Pancreas (tissue), 10 donors: ENCODE measurements around the gene RPRD1B. TPM values are rescaled to one million over a fixed set of nuclear protein-coding genes. Genes with fewer than 3 reads are reported as not detected.
A peak's percentile ranks its signal among the peaks of the same experiment; 100 is the strongest.

ENCODE experiments used
- ATAC-seq, 4 donors: fragments of 200-7000 bp; cut with Tn5 transposase; one replicate each; pipeline versions ENCODE4 v1.8.0 to v1.9.1; 2020; ENCODE audit warnings: mild to moderate bottlenecking in 4 of 4, moderate library complexity in 4 of 4
- DNase-seq, 6 donors: peaks; one replicate each; pipeline ENCODE4 v3.0.0-alpha.2; 2020
- FAIRE-seq: peaks from 2 replicates; lab custom pipeline; 2012; peaks lifted over from hg19 to GRCh38; lab: Jason Lieb, UNC
- H3K27ac ChIP-seq, 4 donors: fragments of 200-600 bp; sonication (generic); 1 replicate in 3 of 4; 2 replicates in 1 of 4; pipeline versions ENCODE4 v1.5.0 to v1.8.0; 2020
- H3K27me3 ChIP-seq, 4 donors: fragments of 200-600 bp; one replicate each; pipeline ENCODE4 v1.8.0; 2021
- H3K36me3 ChIP-seq, 3 donors: fragments of 200-600 bp; sonication (generic) in 1 of 3; one replicate each; pipeline versions ENCODE4 v1.5.0 to v1.8.0; 2020 to 2021
- H3K4me1 ChIP-seq, 3 donors: fragments of 200-600 bp; one replicate each; pipeline ENCODE4 v1.8.0; 2021
- H3K4me3 ChIP-seq, 4 donors: fragments of 200-600 bp; sonication (generic) in 2 of 4; one replicate each; pipeline versions ENCODE4 v1.5.0 to v1.8.0; 2020 to 2021
- H3K9me3 ChIP-seq, 4 donors: fragments of 200-600 bp; one replicate each; pipeline ENCODE4 v1.8.0; 2021
- CTCF ChIP-seq, 4 donors: fragments of 200-600 bp; sonication (generic) in 3 of 4; IDR thresholded peaks; one replicate each; pipeline versions ENCODE4 v1.5.0 to v1.8.0; 2021; ENCODE audit warnings: antibody characterized with exemption in 4 of 4
- WGBS, 2 donors: extraction: QIAGEN DNeasy Blood & Tissue Kit; methylation state at CpG; one replicate each; pipeline ENCODE4 v1.1.7; 2013; 5-methylcytosine and 5-hydroxymethylcytosine counted together
- intact Hi-C, 3 donors: fragments of 100-400 bp; cut with DNase I; formaldehyde crosslinking; loops; one replicate each; pipeline versions ENCODE4 v1.11.1 to v1.14.2; 2022
- polyA plus RNA-seq, 2 donors: library from polyadenylated mRNA; stranded (reverse); fragments of 200-250 nt; gene quantifications; one replicate each; pipeline ENCODE4 v1.2.3, GENCODE V29; 2013
- total RNA-seq, 6 donors: library from RNA; stranded (reverse); fragmentation: NEBNext Ultra II Directional in 4 of 6; extraction: Animal tissue kit (Norgen Biotek cat#: 25700) in 4 of 6; gene quantifications; one replicate each; pipeline versions ENCODE4 v1.2.1 to v1.2.4, GENCODE V29; 2021 to 2023
- donor health status: healthy with polysubstance abuse.
- donor health status: DM: no; HTN: no; CAD: no; lungs with moderate emphysema.
- donor health status: DM: no; HTN: no; CAD: no.
- donor health status: control.
- donor health status: control.
- donor health status: Bipolar disorder and iron deficiency.
- donor health status: DM: yes; HTN: yes; CAD: no.
- donor health status: DM: no; HTN: no; CAD: no.
- donor health status: DM: no; HTN: no; CAD: no.
- donor health status: DM: yes; HTN: yes; CAD: no.

The RPRD1B gene
- total and polyA plus RNA-seq, 8 donors = 6.0 to 19.7 (median 12.0) TPM

- Histone ChIP-seq H3K4me3 (no peak overlapping the region), H3K27me3 (no peaks in the 10 kb centered on the region), H3K4me1 (peaks cover 5 to 27% (median 15%) of the 10 kb centered on the region in 3 donors), H3K36me3 (no peaks in the 10 kb centered on the region), H3K9me3 (no peaks in the 10 kb centered on the region), H3K27ac (no peak overlapping the region)
- ATAC-seq (no peak), DNase-seq (peak in 1 of 6 donors; percentile 48), FAIRE-seq (no peak)
- TF ChIP-seq CTCF (IDR thresholded peaks at IDR 0.05) = no peak
- intact Hi-C loops = no loop called here
- 82 to 93% methylated on average over 23 of the region's 23 CpGs for WGBS, 2 donors
These were observed 107.8 kb downstream of the RPRD1B start for GRCh38 chr20:38141204-38141888.

Other genes with a start within 250 kb of the RPRD1B start
- 1 to 10 TPM; 1.1 to 4.4 (median 2.8) TPM for gene VSTM2L, start 130.6 kb upstream of the RPRD1B start, total RNA-seq
- gene VSTM2L, start 130.6 kb upstream of the RPRD1B start, polyA plus RNA-seq = 10 to 100 TPM in 1 of 2 donors, 1 to 10 TPM in 1; 2.8 to 10.1 TPM
- 10 to 100 TPM; 10.2 to 18.0 (median 11.2) TPM for gene TTI1, start 290 bp upstream of the RPRD1B start, total RNA-seq
- 10 to 100 TPM; 10.1 to 15.3 TPM for gene TTI1, start 290 bp upstream of the RPRD1B start, polyA plus RNA-seq
- 10 to 100 TPM in 3 of 6 donors, 1 to 10 TPM in 3; 3.7 to 92.6 (median 10.6) TPM for gene TGM2, start 131.5 kb downstream of the RPRD1B start, total RNA-seq
- 10 to 100 TPM in 1 of 2 donors, 1 to 10 TPM in 1; 9.2 to 12.9 TPM for gene TGM2, start 131.5 kb downstream of the RPRD1B start, polyA plus RNA-seq
- gene KIAA1755, start 227.0 kb downstream of the RPRD1B start, total RNA-seq = 1 to 10 TPM in 2 of 6 donors, under 1 TPM in 4; 0.24 to 2.5 (median 0.55) TPM
- 1 to 10 TPM; 1.4 to 1.7 TPM for gene KIAA1755, start 227.0 kb downstream of the RPRD1B start, polyA plus RNA-seq